Measurements from ENCODE around the gene HOXD10.

DNA sequence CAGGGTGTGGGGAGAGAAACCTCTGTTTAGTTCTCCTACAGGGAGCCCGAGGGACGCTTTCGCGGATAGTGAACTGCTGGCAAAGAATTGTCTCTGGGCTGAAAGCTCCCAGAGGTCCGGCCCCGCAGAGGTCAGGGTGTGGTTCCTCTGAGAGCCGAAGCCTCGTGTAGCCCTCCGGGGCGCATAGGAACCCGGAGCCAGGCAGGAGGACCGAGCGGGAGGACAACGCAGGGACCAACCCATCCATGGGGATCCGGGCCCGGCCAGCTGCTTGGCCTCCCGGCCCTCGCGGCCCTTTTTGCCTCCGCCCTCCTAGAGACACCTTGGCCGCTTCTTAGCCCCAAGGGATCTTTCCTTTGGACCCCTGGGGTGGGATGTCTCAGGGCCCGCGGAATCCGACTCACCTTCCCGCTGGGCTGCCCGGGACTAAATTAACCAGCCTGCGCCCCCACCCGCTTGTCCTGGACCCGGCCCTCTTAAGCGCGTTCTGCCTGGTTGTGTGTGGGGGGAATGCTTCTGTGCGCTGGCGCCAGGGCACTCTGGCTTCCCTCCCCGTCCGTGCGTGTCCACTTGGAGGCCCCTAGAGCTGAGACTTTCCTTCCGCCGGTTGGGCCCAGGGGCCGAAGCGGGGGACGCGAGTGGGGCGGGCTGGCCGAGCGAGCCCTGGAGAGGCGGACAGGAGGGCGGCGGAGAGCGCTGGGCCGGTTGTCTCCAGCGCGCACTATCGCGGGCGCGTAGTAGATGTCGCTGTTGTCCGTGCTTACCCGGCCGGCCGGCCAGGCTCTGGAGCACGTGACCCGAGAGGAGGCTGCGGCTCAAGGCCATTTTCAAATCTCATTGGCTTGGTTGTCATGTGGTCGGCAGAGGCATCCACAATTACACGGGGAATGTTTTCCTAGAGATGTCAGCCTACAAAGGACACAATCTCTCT is at the start of gene HOXD10:
- TF ChIP-seq, protein P1, sequence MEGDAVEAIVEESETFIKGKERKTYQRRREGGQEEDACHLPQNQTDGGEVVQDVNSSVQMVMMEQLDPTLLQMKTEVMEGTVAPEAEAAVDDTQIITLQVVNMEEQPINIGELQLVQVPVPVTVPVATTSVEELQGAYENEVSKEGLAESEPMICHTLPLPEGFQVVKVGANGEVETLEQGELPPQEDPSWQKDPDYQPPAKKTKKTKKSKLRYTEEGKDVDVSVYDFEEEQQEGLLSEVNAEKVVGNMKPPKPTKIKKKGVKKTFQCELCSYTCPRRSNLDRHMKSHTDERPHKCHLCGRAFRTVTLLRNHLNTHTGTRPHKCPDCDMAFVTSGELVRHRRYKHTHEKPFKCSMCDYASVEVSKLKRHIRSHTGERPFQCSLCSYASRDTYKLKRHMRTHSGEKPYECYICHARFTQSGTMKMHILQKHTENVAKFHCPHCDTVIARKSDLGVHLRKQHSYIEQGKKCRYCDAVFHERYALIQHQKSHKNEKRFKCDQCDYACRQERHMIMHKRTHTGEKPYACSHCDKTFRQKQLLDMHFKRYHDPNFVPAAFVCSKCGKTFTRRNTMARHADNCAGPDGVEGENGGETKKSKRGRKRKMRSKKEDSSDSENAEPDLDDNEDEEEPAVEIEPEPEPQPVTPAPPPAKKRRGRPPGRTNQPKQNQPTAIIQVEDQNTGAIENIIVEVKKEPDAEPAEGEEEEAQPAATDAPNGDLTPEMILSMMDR (conservative IDR thresholded peaks at IDR 0.05) = no peak
- no peak for TF ChIP-seq ZFX (IDR thresholded peaks at IDR 0.05)
